ENCODE measurements around the gene SEC23A. TPM values are rescaled to one million over a fixed set of nuclear protein-coding genes. Genes with fewer than 3 reads are reported as not detected.
A peak's percentile ranks its signal among the peaks of the same experiment; 100 is the strongest.

SEC23A gene
- total and polyA plus RNA-seq, 2 of the 13 experiments (the other 11 are each of a cell fraction or from before 2014, with no cell fraction given), result 403 to 887 TPM

- peak; percentile 97 for TF ChIP-seq ZNF414 (CRISPR knock-in tag; IDR thresholded peaks at IDR 0.05)
- peak; percentile 100 for TF ChIP-seq PAXIP1 (CRISPR knock-in tag; conservative IDR thresholded peaks at IDR 0.05)
- TF ChIP-seq ZBTB10 (CRISPR knock-in tag; IDR thresholded peaks at IDR 0.05; ENCODE audit: borderline replicate concordance), result no peak
- TF ChIP-seq SALL2 (CRISPR knock-in tag; IDR thresholded peaks at IDR 0.05), result no peak
- TF ChIP-seq ZNF563 (CRISPR knock-in tag; IDR thresholded peaks at IDR 0.05), result 0 out of 2 replicates have a peak, but pooled peaks have one; percentile 27
- TF ChIP-seq ZNF644 (CRISPR knock-in tag; IDR thresholded peaks at IDR 0.05; ENCODE audit: low read depth), result peak; percentile 78
- TF ChIP-seq SIX4 (CRISPR knock-in tag; IDR thresholded peaks at IDR 0.05), result peak; percentile 93
- TF ChIP-seq ZNF503 (CRISPR knock-in tag; IDR thresholded peaks at IDR 0.05), result peak; percentile 100
- no peak for TF ChIP-seq E2F2 (CRISPR knock-in tag; IDR thresholded peaks at IDR 0.05; ENCODE audit: borderline replicate concordance)
- peak; percentile 76 for TF ChIP-seq MAX (IDR thresholded peaks at IDR 0.05)
- TF ChIP-seq ZNF264 (CRISPR knock-in tag; IDR thresholded peaks at IDR 0.05), result peak; percentile 98
- TF ChIP-seq ATF6 (CRISPR knock-in tag; conservative IDR thresholded peaks at IDR 0.05), result peak; percentile 97
- TF ChIP-seq ATF5 (CRISPR knock-in tag; IDR thresholded peaks at IDR 0.05; ENCODE audit: low read depth), result no peak
Measured at GRCh38 chr14:39023939-39024871, 78.8 kb downstream of the SEC23A start (continued).
